Activated CD8-positive, alpha-beta T cell treated with anti-CD3 and anti-CD28 coated beads for 36 hours (primary cell): ENCODE measurements around the gene ABHD16A. TPM values are rescaled to one million over a fixed set of nuclear protein-coding genes. Genes with fewer than 3 reads are reported as not detected.

Experiments used
- ATAC-seq: fragments of 200-7000 bp; cut with Tn5 transposase; one replicate; pipeline ENCODE4 v1.10.0; 2021; ENCODE audit warnings: mild to moderate bottlenecking, moderate library complexity
- CTCF ChIA-PET: fragments of 350-600 bp; sonication (Branson Sonifier 250); formaldehyde crosslinking; loops from one replicate; lab custom pipeline; 2021; ENCODE audit warnings: antibody characterized with exemption; lab: Charles Lee
- POLR2A ChIA-PET: fragments of 350-600 bp; sonication (Branson Sonifier 250); formaldehyde crosslinking; loops from one replicate; lab custom pipeline; 2021; ENCODE audit warnings: antibody characterized with exemption; lab: Charles Lee
- DNase-seq: peaks from one replicate; pipeline ENCODE4 v3.0.0-alpha.2; 2020
- H3K27ac Mint-ChIP-seq: one replicate; pipeline ENCODE4 v1.8.0; 2021; ENCODE audit warnings: mild to moderate bottlenecking, mixed read lengths
- H3K27me3 Mint-ChIP-seq: one replicate; pipeline ENCODE4 v1.8.0; 2021; ENCODE audit warnings: mixed read lengths
- H3K36me3 Mint-ChIP-seq: one replicate; pipeline ENCODE4 v1.8.0; 2021; ENCODE audit warnings: low read depth, mixed read lengths
- H3K4me1 Mint-ChIP-seq: one replicate; pipeline ENCODE4 v1.8.0; 2021; ENCODE audit warnings: low read depth, mixed read lengths
- H3K4me3 Mint-ChIP-seq: one replicate; pipeline ENCODE4 v1.8.0; 2021; ENCODE audit warnings: mild to moderate bottlenecking, moderate library complexity, mixed read lengths
- H3K9me3 Mint-ChIP-seq: one replicate; pipeline ENCODE4 v1.8.0; 2021; ENCODE audit warnings: mixed read lengths
- intact Hi-C: fragments of 100-400 bp; cut with micrococcal nuclease; formaldehyde crosslinking; loops from one replicate; pipeline ENCODE4 v1.10.0; 2022
- total RNA-seq, 2 experiments: library from RNA; stranded (reverse); gene quantifications; one replicate each; pipeline ENCODE4 v1.2.3, GENCODE V29; 2021
- TF ChIP-seq, protein P1 (sequence below): fragments of 200-600 bp; IDR thresholded peaks from one replicate; pipeline ENCODE4 v1.8.0; 2022; ENCODE audit warnings: antibody characterized with exemption, mild to moderate bottlenecking

ABHD16A gene
- total RNA-seq, 2 experiments from 2014 or later = 23.7 to 24.3 TPM

DNA sequence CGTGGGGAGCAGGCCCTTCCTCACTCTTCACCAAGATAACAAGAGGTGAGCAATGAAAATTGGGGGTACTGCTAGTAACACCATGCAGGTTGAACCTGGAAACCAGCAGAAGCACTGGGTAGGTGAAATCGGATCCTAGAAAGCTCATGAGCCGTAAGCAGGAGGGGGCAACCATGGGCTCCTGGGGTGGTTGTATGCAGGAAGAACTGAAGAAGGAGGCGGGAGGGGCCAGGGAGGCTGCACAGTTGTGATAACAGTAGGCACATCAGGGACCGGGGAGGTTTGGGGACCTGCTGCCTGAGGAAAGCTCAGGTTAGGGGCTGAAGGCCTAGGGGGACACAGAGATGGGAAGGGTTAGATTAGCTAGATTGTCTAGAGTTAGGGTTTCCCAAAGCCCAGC lies 16.6 kb downstream of the ABHD16A start:
- Mint-ChIP-seq H3K4me1 (peaks cover 7% of the 10 kb centered on the region), H3K27ac (no peak overlapping the region), H3K27me3 (no peaks in the 10 kb centered on the region), H3K36me3 (peaks cover 11% of the 10 kb centered on the region), H3K4me3 (no peak overlapping the region), H3K9me3 (no peaks in the 10 kb centered on the region)
- TF ChIP-seq, protein P1, sequence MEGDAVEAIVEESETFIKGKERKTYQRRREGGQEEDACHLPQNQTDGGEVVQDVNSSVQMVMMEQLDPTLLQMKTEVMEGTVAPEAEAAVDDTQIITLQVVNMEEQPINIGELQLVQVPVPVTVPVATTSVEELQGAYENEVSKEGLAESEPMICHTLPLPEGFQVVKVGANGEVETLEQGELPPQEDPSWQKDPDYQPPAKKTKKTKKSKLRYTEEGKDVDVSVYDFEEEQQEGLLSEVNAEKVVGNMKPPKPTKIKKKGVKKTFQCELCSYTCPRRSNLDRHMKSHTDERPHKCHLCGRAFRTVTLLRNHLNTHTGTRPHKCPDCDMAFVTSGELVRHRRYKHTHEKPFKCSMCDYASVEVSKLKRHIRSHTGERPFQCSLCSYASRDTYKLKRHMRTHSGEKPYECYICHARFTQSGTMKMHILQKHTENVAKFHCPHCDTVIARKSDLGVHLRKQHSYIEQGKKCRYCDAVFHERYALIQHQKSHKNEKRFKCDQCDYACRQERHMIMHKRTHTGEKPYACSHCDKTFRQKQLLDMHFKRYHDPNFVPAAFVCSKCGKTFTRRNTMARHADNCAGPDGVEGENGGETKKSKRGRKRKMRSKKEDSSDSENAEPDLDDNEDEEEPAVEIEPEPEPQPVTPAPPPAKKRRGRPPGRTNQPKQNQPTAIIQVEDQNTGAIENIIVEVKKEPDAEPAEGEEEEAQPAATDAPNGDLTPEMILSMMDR = no peak
- ChIA-PET CTCF (interaction anchor here (0.9 kb wide), 1 partner anchor 8 kb away, joined by 3 read pairs; no protein-coding TSS in a partner anchor), POLR2A (interaction anchor here (1.1 to 1.5 kb wide), 2 partner anchors 17 to 37 kb away, joined by 3 read pairs; partner anchors contain the start of genes LY6G5B and MPIG6B)
- DNase-seq (no peak), ATAC-seq (no peak)
- intact Hi-C loops = no loop called here

DNA sequence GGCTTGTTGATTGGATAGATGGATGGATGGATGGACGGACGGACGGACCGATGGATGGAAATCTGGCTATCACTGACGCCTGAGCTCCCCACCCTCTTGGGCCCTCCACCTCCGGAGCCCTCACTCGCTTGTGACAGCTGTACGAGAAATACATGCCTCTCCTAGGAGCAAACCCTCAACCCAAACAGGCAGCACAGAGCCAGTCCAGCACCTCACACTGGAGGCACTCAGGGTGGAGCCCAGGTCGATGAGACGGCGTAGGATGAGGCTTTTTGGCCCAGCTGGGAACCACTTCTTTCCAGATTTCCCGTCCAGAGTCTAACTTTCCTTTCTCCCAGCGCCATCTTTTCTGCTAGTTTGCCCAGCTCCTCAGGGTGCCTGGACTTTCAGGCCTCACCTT lies 19.5 kb downstream of the ABHD16A start:
- ATAC-seq (no peak), DNase-seq (no peak)
- intact Hi-C loops = no loop called here
- TF ChIP-seq, protein P1 = no peak
- Mint-ChIP-seq H3K27me3 (no peaks in the 10 kb centered on the region), H3K27ac (no peak overlapping the region), H3K4me3 (no peak overlapping the region), H3K9me3 (no peaks in the 10 kb centered on the region), H3K4me1 (peaks cover 11% of the 10 kb centered on the region), H3K36me3 (peaks cover 8% of the 10 kb centered on the region)
- POLR2A ChIA-PET = interaction anchor here (1.7 kb wide), 1 partner anchor 123 kb away, joined by 3 read pairs; the partner anchor contains the start of gene LSM2
- CTCF ChIA-PET = interaction anchor here (1.6 to 1.9 kb wide), 2 partner anchors 86 to 187 kb away, joined by 3 to 5 read pairs; no protein-coding TSS in a partner anchor

DNA sequence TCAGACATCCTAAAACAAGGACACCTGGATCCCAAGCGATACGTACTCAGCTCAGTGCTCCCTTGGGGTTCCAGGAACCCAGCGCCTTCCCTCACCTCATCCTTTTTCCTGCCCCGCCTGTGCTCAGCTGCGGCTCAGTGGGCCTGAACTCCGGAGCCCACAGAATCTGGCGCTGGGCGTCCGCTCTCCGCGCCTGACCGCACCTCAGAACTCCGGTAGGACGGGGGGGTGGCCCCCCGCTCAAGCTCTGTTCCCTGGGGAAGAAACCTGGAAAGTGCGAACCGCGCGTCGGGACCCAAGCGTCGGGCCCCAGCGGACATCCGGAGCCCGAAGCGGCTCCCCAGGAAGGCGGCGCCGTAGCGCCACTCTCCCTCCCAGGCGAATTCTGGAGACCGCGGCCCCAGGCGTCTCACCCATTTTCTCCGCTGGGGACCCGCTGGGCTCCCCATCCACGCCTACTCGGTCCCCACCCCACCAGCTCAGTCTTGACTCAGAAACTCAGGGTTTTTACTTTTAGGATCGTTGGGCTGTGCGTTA lies 21.9 kb downstream of the ABHD16A start:
- Mint-ChIP-seq H3K9me3 (no peaks in the 10 kb centered on the region), H3K27ac (peak overlapping the region; percentile 47), H3K4me1 (peaks cover 11% of the 10 kb centered on the region), H3K4me3 (peak overlapping the region; percentile 65), H3K27me3 (no peaks in the 10 kb centered on the region), H3K36me3 (peaks cover 4% of the 10 kb centered on the region)
- TF ChIP-seq, protein P1 = no peak
- peak; percentile 61 for DNase-seq
- ChIA-PET CTCF (interaction anchor here (0.8 to 2.0 kb wide), 11 partner anchors 10 to 208 kb away, joined by 3 to 9 read pairs (median 5); partner anchors contain the start of genes LSM2, LY6G5B and MSH5), POLR2A (interaction anchor here (0.9 to 1.7 kb wide), 3 partner anchors 11 to 24 kb away, joined by 3 to 5 read pairs (median 3); partner anchors contain the start of genes ABHD16A and LY6G5B)
- peak; percentile 62 for ATAC-seq
- intact Hi-C loops = no loop called here

DNA sequence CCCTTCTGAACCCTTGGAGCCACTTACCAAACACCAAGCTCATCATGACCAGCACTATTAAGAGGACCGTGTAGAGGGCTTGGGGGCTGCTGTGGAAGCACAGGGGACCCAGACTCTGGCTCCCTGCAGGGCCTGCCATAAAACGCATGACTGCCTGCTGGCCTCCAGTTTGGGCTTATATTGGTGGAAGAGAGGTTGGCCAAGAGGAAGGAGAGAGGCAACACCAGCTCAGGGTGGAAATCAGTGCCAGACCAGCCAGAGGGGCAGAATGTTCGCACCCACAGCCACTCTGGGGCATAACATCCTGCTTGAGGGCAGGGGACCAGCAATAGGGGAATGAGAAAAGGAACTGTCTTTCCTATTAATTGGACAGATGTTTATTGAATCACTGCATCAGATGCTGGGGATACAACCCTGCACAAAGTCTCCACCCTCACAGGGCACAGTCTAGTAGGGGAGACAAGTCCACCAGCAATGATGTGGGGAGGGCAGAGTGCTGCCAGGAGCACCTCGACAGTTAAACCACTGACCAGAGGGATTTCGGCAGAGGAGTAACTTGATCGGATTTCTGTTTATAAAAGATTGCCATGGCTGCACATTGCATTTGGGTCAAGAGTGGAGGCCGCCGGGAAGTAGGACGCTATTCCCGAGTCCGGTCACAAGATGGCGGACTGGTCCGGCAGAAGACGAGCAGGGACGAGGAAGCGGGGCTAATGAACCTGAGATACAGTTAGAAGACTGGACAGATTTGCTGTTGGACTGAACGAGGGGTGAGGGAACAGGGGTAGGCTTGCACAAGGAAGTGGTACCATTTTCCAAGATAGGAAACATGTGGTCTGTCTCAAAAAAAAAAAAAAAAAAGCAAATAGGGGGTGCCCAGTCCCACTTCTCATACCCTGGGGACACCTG lies 22.6 kb downstream of the ABHD16A start, which contains the start of gene LY6G5C:
TSS of gene LY6G5C (minus strand) at position 842 of the 909 bp plus-strand sequence. CDS start at position 148, 694 bp downstream.
- ATAC-seq (peak; percentile 85), DNase-seq (peak; percentile 73)
- H3K4me3 Mint-ChIP-seq = peak within 1 kb of the TSS; percentile 65
- TF ChIP-seq, protein P1 = peak; percentile 53
- peaks cover 1% of the 10 kb centered on the region for H3K36me3 Mint-ChIP-seq
- POLR2A ChIA-PET = interaction anchor here (0.9 to 1.7 kb wide), 3 partner anchors 11 to 23 kb away, joined by 3 to 5 read pairs (median 3); partner anchors contain the start of genes ABHD16A and LY6G5B
- H3K4me1 Mint-ChIP-seq = peaks cover 11% of the 10 kb centered on the region
- H3K27me3 Mint-ChIP-seq = no peaks in the 10 kb centered on the region
- CTCF ChIA-PET = interaction anchor here (0.6 to 2.0 kb wide), 17 partner anchors 9 to 209 kb away, joined by 3 to 9 read pairs (median 4); partner anchors contain the start of genes LSM2, LY6G5B and MSH5
- H3K9me3 Mint-ChIP-seq = no peaks in the 10 kb centered on the region
- intact Hi-C loops = no loop called here
- peak within 1 kb of the TSS; percentile 49 for H3K27ac Mint-ChIP-seq
